Liver (tissue), 3 donors: Measurements from ENCODE around the gene TOX2.

ENCODE experiments used
- ATF3 ChIP-seq: IDR thresholded peaks from 2 replicates; pipeline ENCODE4 v1.6.1; 2016; ENCODE audit warnings: antibody characterized with exemption
- CTCF ChIP-seq: fragments of 150-350 bp; IDR thresholded peaks from 2 replicates; pipeline ENCODE4 v1.5.1; 2017; ENCODE audit warnings: improper control_type of control experiment, low read depth, low read length; ENCODE audit not compliant: missing input control
- GABPA ChIP-seq, 2 donors: IDR thresholded peaks in 1 of 2; conservative IDR thresholded peaks in 1 of 2; 2 replicates each; pipeline ENCODE4 v1.6.1; 2016; ENCODE audit warnings: antibody characterized with exemption in 2 of 2, mild to moderate bottlenecking in 1 of 2, moderate library complexity in 1 of 2
- HNF4G ChIP-seq: IDR thresholded peaks from 2 replicates; pipeline ENCODE4 v1.6.1; 2016; ENCODE audit warnings: antibody characterized with exemption
- MAX ChIP-seq: IDR thresholded peaks from 2 replicates; pipeline ENCODE4 v1.6.1; 2016; ENCODE audit warnings: antibody characterized with exemption
- RAD21 ChIP-seq, 2 donors: IDR thresholded peaks; 2 replicates each; pipeline ENCODE4 v1.6.1; 2016; ENCODE audit warnings: antibody characterized with exemption in 2 of 2, mild to moderate bottlenecking in 2 of 2
- REST ChIP-seq: IDR thresholded peaks from 2 replicates; pipeline ENCODE4 v1.6.1; 2016; ENCODE audit warnings: antibody characterized with exemption, mild to moderate bottlenecking
- RXRA ChIP-seq, 2 donors: IDR thresholded peaks; 2 replicates each; pipeline ENCODE4 v1.6.1; 2017 to 2018; ENCODE audit warnings: antibody characterized with exemption in 2 of 2, mild to moderate bottlenecking in 1 of 2
- TAF1 ChIP-seq: conservative IDR thresholded peaks from 2 replicates; pipeline ENCODE4 v1.6.1; 2016; ENCODE audit warnings: antibody characterized with exemption, mild to moderate bottlenecking
- YY1 ChIP-seq: IDR thresholded peaks from 2 replicates; pipeline ENCODE4 v1.6.1; 2016; ENCODE audit warnings: antibody characterized with exemption, mild to moderate bottlenecking
- TF ChIP-seq, protein P1 (sequence below): IDR thresholded peaks from 2 replicates; pipeline ENCODE4 v1.6.1; 2016; ENCODE audit warnings: antibody characterized with exemption
- donor health status: healthy.
- donor health status: healthy.

DNA sequence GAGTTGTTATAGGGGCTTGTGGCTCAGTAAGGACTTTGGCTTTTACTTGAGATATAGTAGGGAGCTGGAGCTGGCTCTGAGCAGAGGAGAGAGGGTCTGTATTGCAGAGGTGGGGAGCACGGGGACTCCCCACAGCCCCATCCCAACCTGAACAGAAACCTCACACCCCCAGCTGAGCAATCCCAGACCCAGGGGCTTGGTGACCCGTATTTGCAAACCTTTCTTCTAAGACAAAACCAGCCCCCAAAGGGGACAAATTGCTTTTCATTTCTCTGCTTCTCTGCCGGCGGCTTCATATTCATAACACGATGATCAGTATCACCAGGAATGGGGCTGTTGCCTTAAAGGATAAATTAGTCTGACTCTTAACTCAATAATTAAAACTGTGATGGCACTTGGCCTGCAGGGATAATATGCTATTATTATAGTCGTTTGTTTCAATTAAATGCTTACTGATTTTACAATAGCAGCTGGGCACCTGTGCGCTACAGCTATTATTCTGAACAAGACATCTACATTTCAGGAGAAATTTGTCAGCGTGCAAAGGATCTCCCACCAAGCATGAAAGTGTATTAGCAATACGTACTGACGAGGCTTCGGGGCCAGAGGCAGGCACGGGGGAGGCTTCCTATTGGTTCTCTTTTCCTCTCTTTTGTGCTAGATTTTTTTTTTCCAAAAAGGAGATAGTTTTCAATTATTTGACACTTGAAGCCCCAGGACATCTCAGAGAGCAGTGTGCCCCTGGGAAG lies 118.1 kb downstream of the TOX2 start:
- TF ChIP-seq MAX (no peak), ATF3 (no peak), CTCF (no peak), YY1 (no peak), GABPA (IDR thresholded peaks at IDR 0.05 in 1 of 2, conservative IDR thresholded peaks at IDR 0.05 in 1 of 2) (no peak), RAD21 (IDR thresholded peaks at IDR 0.05) (no peak), TAF1 (no peak), REST (no peak), RXRA (IDR thresholded peaks at IDR 0.05) (no peak), HNF4G (no peak)
- TF ChIP-seq, protein P1, sequence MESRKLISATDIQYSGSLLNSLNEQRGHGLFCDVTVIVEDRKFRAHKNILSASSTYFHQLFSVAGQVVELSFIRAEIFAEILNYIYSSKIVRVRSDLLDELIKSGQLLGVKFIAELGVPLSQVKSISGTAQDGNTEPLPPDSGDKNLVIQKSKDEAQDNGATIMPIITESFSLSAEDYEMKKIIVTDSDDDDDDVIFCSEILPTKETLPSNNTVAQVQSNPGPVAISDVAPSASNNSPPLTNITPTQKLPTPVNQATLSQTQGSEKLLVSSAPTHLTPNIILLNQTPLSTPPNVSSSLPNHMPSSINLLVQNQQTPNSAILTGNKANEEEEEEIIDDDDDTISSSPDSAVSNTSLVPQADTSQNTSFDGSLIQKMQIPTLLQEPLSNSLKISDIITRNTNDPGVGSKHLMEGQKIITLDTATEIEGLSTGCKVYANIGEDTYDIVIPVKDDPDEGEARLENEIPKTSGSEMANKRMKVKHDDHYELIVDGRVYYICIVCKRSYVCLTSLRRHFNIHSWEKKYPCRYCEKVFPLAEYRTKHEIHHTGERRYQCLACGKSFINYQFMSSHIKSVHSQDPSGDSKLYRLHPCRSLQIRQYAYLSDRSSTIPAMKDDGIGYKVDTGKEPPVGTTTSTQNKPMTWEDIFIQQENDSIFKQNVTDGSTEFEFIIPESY: no peak
